ENCODE measurements around the gene KLC1.

GRCh38 chr14:103604620-103605019, 24.4 kb upstream of the KLC1 start:
- no peak for TF ChIP-seq CTCF (IDR thresholded peaks at IDR 0.05)
- TF ChIP-seq POLR2AphosphoS5 (IDR thresholded peaks at IDR 0.05): no peak

Measured in transverse colon (tissue), 4 donors.